HepG2 (cell line): ENCODE data around the gene PCBD2. TPM values are rescaled to one million over a fixed set of nuclear protein-coding genes. Genes with fewer than 3 reads are reported as not detected.

Experiments used
- ATAC-seq: fragments of 200-7000 bp; cut with Tn5 transposase; 3 replicates; pipeline ENCODE4 v1.9.1; 2020; ENCODE audit warnings: mild to moderate bottlenecking, moderate library complexity
- BruUV-seq: library from RNA; stranded (reverse); fragments of 400-500 nt; replicated peaks from 2 replicates; lab custom pipeline; 2021; lab: Mats Ljungman, UMichigan
- CTCF ChIA-PET: fragments of 300-600 bp; formaldehyde crosslinking; extraction: SDS; loops from one replicate; lab custom pipeline; 2021; ENCODE audit warnings: low total read pairs, inconsistent platforms, low intra/inter-chr PET ratio; lab: Yijun Ruan, JAX
- POLR2A ChIA-PET: fragments of 350-600 bp; sonication (Branson Sonifier 250); formaldehyde crosslinking; loops from one replicate; lab custom pipeline; 2020; ENCODE audit warnings: antibody characterized with exemption, inconsistent platforms; lab: Yijun Ruan, JAX
- DNase-seq: peaks from one replicate; pipeline ENCODE4 v3.0.0-alpha.2; 2015; ENCODE audit warnings: low spot score
- FAIRE-seq: peaks from 3 replicates; lab custom pipeline; 2011; peaks lifted over from hg19 to GRCh38; lab: Jason Lieb, UNC
- H2AFZ ChIP-seq: one replicate; pipeline ENCODE4 v1.6.1; 2011; ENCODE audit warnings: low read length, inconsistent platforms
- H3K27ac ChIP-seq: fragments of 300-600 bp; 3 replicates; pipeline ENCODE4 v1.8.0; 2011; ENCODE audit warnings: mixed run types, mild to moderate bottlenecking, mixed read lengths, low read length, inconsistent platforms; ENCODE audit not compliant: insufficient read depth; ENCODE audit errors: extremely low read length
- H3K27me3 ChIP-seq, 2 experiments: fragments of 200-600 bp in 1 of 2; 2 replicates in 1 of 2; 3 replicates in 1 of 2; pipeline versions ENCODE4 v1.6.0 to v1.8.0; 2011; ENCODE audit warnings: low read length in 2 of 2, mild to moderate bottlenecking in 2 of 2, moderate library complexity in 2 of 2, inconsistent platforms in 1 of 2; ENCODE audit not compliant: insufficient read depth in 2 of 2, control insufficient read depth in 1 of 2
- H3K36me3 ChIP-seq, 2 experiments: fragments of 200-600 bp in 1 of 2; replicated peaks in 1 of 2; 2 replicates in 1 of 2; 3 replicates in 1 of 2; pipeline versions ENCODE4 v1.5.1 to v1.8.0; 2011; ENCODE audit warnings: low read length in 2 of 2, inconsistent platforms in 1 of 2; ENCODE audit not compliant: insufficient read depth in 2 of 2, control insufficient read depth in 1 of 2
- H3K4me1 ChIP-seq: 2 replicates; pipeline ENCODE4 v1.5.1; 2012; ENCODE audit warnings: low read length, inconsistent platforms; ENCODE audit not compliant: insufficient read depth
- H3K4me2 ChIP-seq: 2 replicates; pipeline ENCODE4 v1.6.0; 2011; ENCODE audit warnings: low read depth, low read length, inconsistent platforms
- H3K4me3 ChIP-seq, 3 experiments: fragments of 200-600 bp in 1 of 3; sonication (generic), shearing (Covaris generic) in 1 of 3; replicated peaks in 1 of 3; 2 replicates each; pipeline ENCODE4 v1.5.1; 2011 to 2016; ENCODE audit warnings: low read length in 3 of 3, inconsistent platforms in 2 of 3, low read depth in 2 of 3, mild to moderate bottlenecking in 2 of 3, control low read depth in 1 of 3, mixed read lengths in 1 of 3; ENCODE audit not compliant: insufficient read depth in 1 of 3
- H3K79me2 ChIP-seq: one replicate; pipeline ENCODE4 v1.6.1; 2011; ENCODE audit warnings: low read length, inconsistent platforms; ENCODE audit not compliant: insufficient read depth
- H3K9ac ChIP-seq: 2 replicates; pipeline ENCODE4 v1.6.0; 2011; ENCODE audit warnings: mild to moderate bottlenecking, low read depth, low read length, inconsistent platforms; ENCODE audit not compliant: insufficient read depth
- H3K9me3 ChIP-seq: 2 replicates; pipeline ENCODE4 v1.5.1; 2012; ENCODE audit warnings: mild to moderate bottlenecking, low read length
- H4K20me1 ChIP-seq: 2 replicates; pipeline ENCODE4 v1.6.0; 2011; ENCODE audit warnings: inconsistent platforms, mild to moderate bottlenecking, low read length, moderate library complexity; ENCODE audit not compliant: insufficient read depth
- HMG20A ChIP-seq: IDR thresholded peaks from 2 replicates; pipeline ENCODE4 v1.6.1; 2016; ENCODE audit warnings: borderline replicate concordance
- KLF13 ChIP-seq: sonication (generic); formaldehyde crosslinking; IDR thresholded peaks from 2 replicates; pipeline ENCODE4 v1.4.0; 2020; ENCODE audit warnings: mild to moderate bottlenecking, missing genetic modification reagents
- MAFF ChIP-seq: IDR thresholded peaks from 2 replicates; pipeline ENCODE4 v1.6.1; 2011; ENCODE audit warnings: low read depth, low read length, improper control_type of control experiment
- MAFK ChIP-seq, 2 experiments: IDR thresholded peaks in 1 of 2; conservative IDR thresholded peaks in 1 of 2; 2 replicates each; pipeline ENCODE4 v1.6.1; 2011; ENCODE audit warnings: improper control_type of control experiment in 2 of 2, low read length in 2 of 2
- MIER2 ChIP-seq: IDR thresholded peaks from 2 replicates; pipeline ENCODE4 v1.6.1; 2016; ENCODE audit warnings: missing biosample characterization, missing genetic modification reagents
- SSRP1 ChIP-seq: IDR thresholded peaks from 2 replicates; pipeline ENCODE4 v1.6.1; 2016; ENCODE audit warnings: control low read depth
- ZNF235 ChIP-seq: sonication (generic); formaldehyde crosslinking; IDR thresholded peaks from 2 replicates; pipeline ENCODE4 v1.8.1; 2023; ENCODE audit warnings: mild to moderate bottlenecking, missing genetic modification reagents, borderline replicate concordance
- WGBS: methylation state at CpG from one replicate; pipeline ENCODE4 v1.1.6; 2017; ENCODE audit warnings: low lambda C conversion rate; 5-methylcytosine and 5-hydroxymethylcytosine counted together
- in situ Hi-C: cut with HindIII; loops from 2 replicates; pipeline ENCODE4 v1.10.0; 2017; ENCODE audit warnings: low pct_unique_long_range_greater_than_20kb; ENCODE audit not compliant: extremely low pct_ligation_motif_present
- intact Hi-C: fragments of 100-400 bp; cut with micrococcal nuclease; formaldehyde crosslinking; loops from one replicate; pipeline ENCODE4 v1.10.0; 2022; ENCODE audit not compliant: unreplicated experiment
- polyA plus RNA-seq, 8 experiments: library from polyadenylated mRNA; depleted of rRNA in 3 of 8; stranded (reverse) in 7 of 8; unstranded in 1 of 8; fragments of >200 nt; fragmentation: Illumina TruSeq in 4 of 8; extraction: Trizol in 4 of 8; gene quantifications; 2 replicates each; pipeline versions ENCODE4 v1.2.1 to v1.2.3, GENCODE V29; 2011 to 2016; ENCODE audit warnings: low read depth in 4 of 8, missing spikeins in 1 of 8, mixed read lengths in 1 of 8; ENCODE audit not compliant: insufficient read depth in 1 of 8
- total RNA-seq, 5 experiments: library from RNA; depleted of rRNA; stranded (reverse); fragments of >200 nt; fragmentation: Illumina TruSeq; extraction: Trizol; gene quantifications; 2 replicates each; pipeline ENCODE4 v1.2.3, GENCODE V29; 2016; ENCODE audit warnings: low read depth in 1 of 5

The PCBD2 gene
- total and polyA plus RNA-seq, 2 of the 13 experiments (the other 11 are each of a cell fraction or from before 2014, with no cell fraction given) = 5.5 to 12.0 TPM

DNA sequence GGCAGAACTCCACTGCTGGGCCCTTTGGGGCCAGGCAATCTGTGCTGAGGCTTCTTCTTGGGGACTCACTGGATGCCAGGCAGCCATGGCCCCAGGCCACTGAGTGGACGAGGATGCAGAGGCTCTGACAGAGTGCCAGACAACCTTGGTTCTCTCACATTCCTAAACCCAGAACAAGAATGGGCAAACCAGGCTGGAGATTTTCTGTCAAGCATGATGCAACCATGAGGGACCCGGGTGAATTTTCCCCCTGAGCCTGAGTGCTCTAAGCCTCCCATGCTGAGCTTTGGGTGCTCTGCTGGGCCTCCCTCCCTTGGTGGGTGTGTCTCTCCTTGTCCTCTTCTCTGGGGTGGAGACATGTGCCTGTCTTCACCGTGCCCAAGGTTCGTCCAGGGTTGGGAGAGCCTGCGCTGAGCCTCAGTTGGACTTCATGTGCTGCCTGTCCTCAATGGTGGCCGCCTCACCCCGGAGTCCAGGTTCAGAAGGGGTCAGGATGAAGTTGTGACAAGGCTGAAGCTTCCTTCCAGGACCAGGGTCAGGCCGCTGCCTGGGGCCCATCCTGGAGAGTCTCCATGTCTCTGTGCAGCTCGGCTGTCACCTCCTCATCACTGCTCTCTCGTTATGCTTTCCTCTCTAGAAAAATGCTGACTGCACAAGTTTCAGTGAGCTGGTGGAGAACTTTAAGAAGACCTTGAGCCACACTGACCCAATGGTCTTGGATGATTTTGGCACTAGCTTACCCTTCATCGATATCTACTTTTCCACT lies 105.0 kb downstream of the PCBD2 start:
- Histone ChIP-seq H3K9me3 (no peaks in the 10 kb centered on the region), H3K4me3 (no peak overlapping the region), H3K36me3 (no peaks in the 10 kb centered on the region), H3K4me1 (peaks cover 14% of the 10 kb centered on the region), H3K27me3 (no peaks in the 10 kb centered on the region), H3K27ac (no peak overlapping the region), H3K79me2 (no peaks in the 10 kb centered on the region), H4K20me1 (no peaks in the 10 kb centered on the region), H2AFZ (no peak overlapping the region), H3K4me2 (no peak overlapping the region), H3K9ac (no peak overlapping the region)
- TF ChIP-seq KLF13 (CRISPR knock-in tag) (no peak), SSRP1 (CRISPR knock-in tag) (no peak), MAFK (conservative IDR thresholded peaks at IDR 0.05 in 1 of 2, IDR thresholded peaks at IDR 0.05 in 1 of 2; ENCODE audit: low read length in 2 of 2) (peak; percentile 93 to 94), MIER2 (CRISPR knock-in tag) (no peak), ZNF235 (CRISPR knock-in tag) (no peak), MAFF (peak; percentile 91), HMG20A (CRISPR knock-in tag) (no peak)
- DNase-seq = no peak
- intact Hi-C loops = loop anchor here (5.0 kb wide), 1 partner anchor 182 kb away; no protein-coding TSS in a partner anchor
- FAIRE-seq = no peak
- 92% methylated on average over 9 of the region's 11 CpGs for WGBS
- in situ Hi-C loops = no loop called here
- ATAC-seq = no peak
- no TSS peak for BruUV-seq
- ChIA-PET POLR2A (no interaction called here), CTCF (interaction anchor here (3.7 kb wide), 1 partner anchor 181 kb away, joined by 18 read pairs; no protein-coding TSS in a partner anchor)
